H1 (cell line): Measurements from ENCODE around the gene CKAP2L. TPM values are rescaled to one million over a fixed set of nuclear protein-coding genes. Genes with fewer than 3 reads are reported as not detected.
A peak's percentile ranks its signal among the peaks of the same experiment; 100 is the strongest.

Experiments used
- CTCF ChIA-PET: fragments of 300-600 bp; sonication (Branson Sonifier 250); formaldehyde crosslinking; loops from one replicate; lab custom pipeline; 2021; ENCODE audit not compliant: partially characterized antibody; lab: Charles Lee
- POLR2A ChIA-PET: fragments of 300-600 bp; sonication (Branson Sonifier 250); formaldehyde crosslinking; loops from one replicate; lab custom pipeline; 2021; ENCODE audit warnings: inconsistent platforms; ENCODE audit not compliant: partially characterized antibody; lab: Charles Lee
- DNase-seq, 2 experiments: peaks; one replicate each; pipeline versions ENCODE4 v3.0.0 to v3.0.0-alpha.2; 2010 to 2022; ENCODE audit warnings: low spot score in 2 of 2, low read depth in 1 of 2, mixed read lengths in 1 of 2
- FAIRE-seq: peaks from 2 replicates; lab custom pipeline; 2011; peaks lifted over from hg19 to GRCh38; lab: Jason Lieb, UNC
- H2AFZ ChIP-seq: 2 replicates; pipeline ENCODE4 v1.8.1; 2012; ENCODE audit warnings: low read length, inconsistent platforms
- H2AK5ac ChIP-seq: 2 replicates; pipeline ENCODE4 v1.6.1; 2013; ENCODE audit warnings: low read depth, low read length
- H2BK120ac ChIP-seq: replicated peaks from 2 replicates; pipeline ENCODE3; 2013; ENCODE audit warnings: low read depth, low read length, inconsistent platforms
- H2BK12ac ChIP-seq: 2 replicates; pipeline ENCODE4 v1.6.1; 2013; ENCODE audit warnings: low read depth, low read length
- H2BK15ac ChIP-seq: 2 replicates; pipeline ENCODE4 v1.6.1; 2013; ENCODE audit warnings: low read length
- H2BK20ac ChIP-seq: 2 replicates; pipeline ENCODE4 v1.6.1; 2013; ENCODE audit warnings: low read length
- H2BK5ac ChIP-seq: 2 replicates; pipeline ENCODE4 v1.6.1; 2013; ENCODE audit warnings: low read depth, low read length
- H3K14ac ChIP-seq: 2 replicates; pipeline ENCODE4 v1.6.1; 2013; ENCODE audit warnings: inconsistent platforms; ENCODE audit not compliant: insufficient read length
- H3K18ac ChIP-seq: 2 replicates; pipeline ENCODE4 v1.6.1; 2013; ENCODE audit warnings: low read length; ENCODE audit errors: extremely low read depth
- H3K23ac ChIP-seq: 2 replicates; pipeline ENCODE4 v1.6.1; 2013; ENCODE audit warnings: inconsistent platforms; ENCODE audit not compliant: insufficient read length
- H3K23me2 ChIP-seq: 2 replicates; pipeline ENCODE4 v1.6.1; 2013; ENCODE audit warnings: low read depth, low read length
- H3K27ac ChIP-seq: 2 replicates; pipeline ENCODE4 v1.6.1; 2011; ENCODE audit warnings: low read depth, low read length, inconsistent platforms
- H3K27me3 ChIP-seq, 4 experiments: replicated peaks in 1 of 4; 1 replicate in 1 of 4; 2 replicates in 3 of 4; pipeline versions ENCODE4 v1.6.1 to v1.8.1; 2011 to 2013; ENCODE audit warnings: low read length in 3 of 4, mild to moderate bottlenecking in 3 of 4, inconsistent platforms in 2 of 4, mixed read lengths in 2 of 4, moderate library complexity in 1 of 4; ENCODE audit not compliant: control insufficient read depth in 3 of 4, insufficient read depth in 3 of 4; ENCODE audit errors: extremely low read depth in 1 of 4
- H3K36me3 ChIP-seq, 4 experiments: 2 replicates each; pipeline versions ENCODE4 v1.6.1 to v1.8.1; 2011 to 2013; ENCODE audit warnings: mild to moderate bottlenecking in 4 of 4, low read length in 3 of 4, moderate library complexity in 2 of 4, control low read depth in 1 of 4, inconsistent platforms in 1 of 4; ENCODE audit not compliant: insufficient read depth in 4 of 4, control insufficient read depth in 2 of 4
- H3K4ac ChIP-seq: replicated peaks from 2 replicates; pipeline ENCODE3; 2013; ENCODE audit warnings: low read length, low read depth, mixed read lengths, inconsistent platforms; ENCODE audit not compliant: insufficient read length
- H3K4me1 ChIP-seq, 4 experiments: replicated peaks in 1 of 4; 1 replicate in 1 of 4; 2 replicates in 3 of 4; pipeline versions ENCODE4 v1.6.1 to v1.8.1; 2011 to 2013; ENCODE audit warnings: low read length in 3 of 4, inconsistent platforms in 2 of 4, mixed read lengths in 1 of 4; ENCODE audit not compliant: insufficient read depth in 4 of 4, control insufficient read depth in 3 of 4
- H3K4me2 ChIP-seq, 2 experiments: 2 replicates each; pipeline versions ENCODE4 v1.6.1 to v1.8.1; 2011 to 2013; ENCODE audit warnings: low read depth in 2 of 2, low read length in 2 of 2, control low read depth in 1 of 2, inconsistent platforms in 1 of 2, mild to moderate bottlenecking in 1 of 2; ENCODE audit not compliant: insufficient read depth in 1 of 2
- H3K4me3 ChIP-seq, 4 experiments: fragments of 200-600, 300-600 bp in 1 of 4; sonication (generic), shearing (Covaris generic), sonication (Bioruptor Twin) in 1 of 4; 2 replicates each; pipeline versions ENCODE4 v1.5.1 to v1.8.1; 2011 to 2016; ENCODE audit warnings: low read length in 4 of 4, low read depth in 3 of 4, control low read depth in 2 of 4, inconsistent platforms in 2 of 4, mild to moderate bottlenecking in 2 of 4, mixed read lengths in 1 of 4, moderate library complexity in 1 of 4; ENCODE audit not compliant: insufficient read depth in 2 of 4; ENCODE audit errors: extremely low read depth in 1 of 4
- H3K56ac ChIP-seq: replicated peaks from 2 replicates; pipeline ENCODE3; 2013; ENCODE audit warnings: low read depth, mild to moderate bottlenecking, mixed read lengths, low read length, inconsistent platforms; ENCODE audit not compliant: insufficient read length
- H3K79me1 ChIP-seq: 2 replicates; pipeline ENCODE4 v1.6.1; 2013; ENCODE audit warnings: low read depth, low read length, control low read depth
- H3K79me2 ChIP-seq, 2 experiments: 2 replicates each; pipeline versions ENCODE4 v1.6.1 to v1.8.1; 2012 to 2013; ENCODE audit warnings: low read length in 2 of 2, mild to moderate bottlenecking in 2 of 2, inconsistent platforms in 1 of 2; ENCODE audit not compliant: insufficient read depth in 2 of 2, control insufficient read depth in 1 of 2
- H3K9ac ChIP-seq, 4 experiments: replicated peaks in 1 of 4; 1 replicate in 1 of 4; 2 replicates in 3 of 4; pipeline versions ENCODE4 v1.6.1 to v1.8.1; 2011 to 2013; ENCODE audit warnings: low read depth in 3 of 4, low read length in 3 of 4, control low read depth in 2 of 4, mild to moderate bottlenecking in 2 of 4, moderate library complexity in 2 of 4, inconsistent platforms in 1 of 4; ENCODE audit errors: extremely low read depth in 1 of 4
- H3K9me3 ChIP-seq, 2 experiments: 2 replicates each; pipeline versions ENCODE4 v1.6.1 to v1.8.1; 2012 to 2013; ENCODE audit warnings: mild to moderate bottlenecking in 2 of 2, moderate library complexity in 2 of 2, control low read depth in 1 of 2, inconsistent platforms in 1 of 2, low read depth in 1 of 2, low read length in 1 of 2, mixed read lengths in 1 of 2; ENCODE audit not compliant: insufficient read depth in 2 of 2
- H4K20me1 ChIP-seq, 2 experiments: replicated peaks in 1 of 2; 2 replicates each; pipeline versions ENCODE3 to v1.8.1; 2011 to 2013; ENCODE audit warnings: inconsistent platforms in 2 of 2, low read length in 2 of 2, mild to moderate bottlenecking in 1 of 2; ENCODE audit not compliant: insufficient read depth in 2 of 2, control insufficient read depth in 1 of 2
- H4K5ac ChIP-seq: 2 replicates; pipeline ENCODE4 v1.6.1; 2013; ENCODE audit warnings: low read length, low read depth, mixed read lengths, inconsistent platforms; ENCODE audit not compliant: insufficient read length
- H4K8ac ChIP-seq: 2 replicates; pipeline ENCODE4 v1.8.0; 2013; ENCODE audit warnings: mild to moderate bottlenecking, moderate library complexity, low read length, inconsistent platforms; ENCODE audit not compliant: insufficient read depth; ENCODE audit errors: extremely low read depth
- H4K91ac ChIP-seq: replicated peaks from 2 replicates; pipeline ENCODE3; 2013; ENCODE audit warnings: low read length, mixed read lengths, inconsistent platforms; ENCODE audit not compliant: insufficient read length
- BACH1 ChIP-seq: IDR thresholded peaks from 2 replicates; pipeline ENCODE4 v1.6.1; 2012; ENCODE audit warnings: low read length, improper control_type of control experiment
- CBX5 ChIP-seq: fragments of 300-800, 300-1000 bp; sonication (generic); IDR thresholded peaks from 2 replicates; pipeline ENCODE4 v1.7.1; 2016; ENCODE audit warnings: antibody characterized with exemption, low read length, low read depth
- HDAC2 ChIP-seq, 2 experiments: fragments of 300-600 bp in 1 of 2; sonication (generic) in 1 of 2; IDR thresholded peaks; 2 replicates each; pipeline ENCODE4 v1.6.1; 2011 to 2012; ENCODE audit warnings: low read depth in 2 of 2, low read length in 2 of 2, mild to moderate bottlenecking in 2 of 2, moderate library complexity in 2 of 2, borderline replicate concordance in 1 of 2, inconsistent platforms in 1 of 2
- HDAC6 ChIP-seq: IDR thresholded peaks from one replicate; pipeline ENCODE4 v1.7.1; 2012; ENCODE audit warnings: low read depth, mild to moderate bottlenecking, inconsistent platforms, low read length, moderate library complexity
- MAX ChIP-seq: IDR thresholded peaks from 2 replicates; pipeline ENCODE4 v1.6.1; 2012; ENCODE audit warnings: inconsistent platforms
- POLR2A ChIP-seq, 2 experiments: IDR thresholded peaks; 1 replicate in 1 of 2; 2 replicates in 1 of 2; pipeline ENCODE4 v1.6.1; 2011; ENCODE audit warnings: low read depth in 2 of 2, low read length in 2 of 2, mild to moderate bottlenecking in 2 of 2; ENCODE audit errors: control extremely low read depth in 1 of 2
- RNF2 ChIP-seq: fragments of 200-900, 300-1000 bp; sonication (generic); IDR thresholded peaks from 2 replicates; pipeline ENCODE4 v1.7.1; 2016; ENCODE audit warnings: borderline replicate concordance, low read depth, mild to moderate bottlenecking, antibody characterized with exemption, low read length; ENCODE audit not compliant: poor library complexity, severe bottlenecking; ENCODE audit errors: missing control alignments
- SAP30 ChIP-seq: fragments of 300-600 bp; sonication (generic); IDR thresholded peaks from 2 replicates; pipeline ENCODE4 v1.7.1; 2012; ENCODE audit warnings: low read length, moderate library complexity, mild to moderate bottlenecking, inconsistent platforms; ENCODE audit not compliant: insufficient read depth, insufficient replicate concordance
- SRF ChIP-seq: IDR thresholded peaks from 2 replicates; pipeline ENCODE4 v1.6.1; 2011; ENCODE audit warnings: mild to moderate bottlenecking, low read depth, low read length, moderate library complexity
- TBP ChIP-seq: IDR thresholded peaks from 2 replicates; pipeline ENCODE4 v1.6.1; 2011; ENCODE audit warnings: low read depth, low read length, improper control_type of control experiment
- TCF12 ChIP-seq: IDR thresholded peaks from 2 replicates; pipeline ENCODE4 v1.6.1; 2011; ENCODE audit warnings: low read depth, mild to moderate bottlenecking, low read length
- WGBS, 2 experiments: shearing (Covaris generic) in 1 of 2; methylation state at CpG; one replicate each; pipeline versions ENCODE4 v1.1.6 to v1.1.7; 2013 to 2015; ENCODE audit warnings: low lambda C conversion rate in 2 of 2, mixed read lengths in 2 of 2, inconsistent platforms in 1 of 2, low coverage in 1 of 2, missing lambda C conversion rate in 1 of 2; ENCODE audit not compliant: insufficient replicate concordance in 2 of 2, insufficient coverage in 1 of 2, insufficient read length in 1 of 2; ENCODE audit errors: extremely low coverage in 1 of 2, missing lambda C conversion rate in 1 of 2; 5-methylcytosine and 5-hydroxymethylcytosine counted together
- polyA plus RNA-seq, 7 experiments: library from polyadenylated mRNA; depleted of rRNA in 3 of 7; stranded (reverse) in 5 of 7; unstranded in 2 of 7; fragments of >200 nt in 5 of 7; fragments of 200-250 nt in 2 of 7; gene quantifications; 1 replicate in 5 of 7; 2 replicates in 1 of 7; 4 replicates in 1 of 7; pipeline versions ENCODE4 v1.2.1 to v1.2.3, GENCODE V29; 2011 to 2013; ENCODE audit warnings: missing spikeins in 2 of 7, mixed read lengths in 2 of 7
- total RNA-seq: library from RNA; stranded (reverse); fragmentation: NEBNext Ultra II Directional; extraction: Animal tissue kit (Norgen Biotek cat#: 25700); gene quantifications from 2 replicates; pipeline ENCODE4 v1.2.1, GENCODE V29; 2021
- TF ChIP-seq, protein P1 (sequence below): IDR thresholded peaks from 2 replicates; pipeline ENCODE4 v1.6.1; 2012; ENCODE audit warnings: inconsistent platforms

The CKAP2L gene
- total and polyA plus RNA-seq, 2 of the 8 experiments (the other 6 are each of a cell fraction or from before 2014, with no cell fraction given): 2.5 to 20.7 TPM

DNA sequence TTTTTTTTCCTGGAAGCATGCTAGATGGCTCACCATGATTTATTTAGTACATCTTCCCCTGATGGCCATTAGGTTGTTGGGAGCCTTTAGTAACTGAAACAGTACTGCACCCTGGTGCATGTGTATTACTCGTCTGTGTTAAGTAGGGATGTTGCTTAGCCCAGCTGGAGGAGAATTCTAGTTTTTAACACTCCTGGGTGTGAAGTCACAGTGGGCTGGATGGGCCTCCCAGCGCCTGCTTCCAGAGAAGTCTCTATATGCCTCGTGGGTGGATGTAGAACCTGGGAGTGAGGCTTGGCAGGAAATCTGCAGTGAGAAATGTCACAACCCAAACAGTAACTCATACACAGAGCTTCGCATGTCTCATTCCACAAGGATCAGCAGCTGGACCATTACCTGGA is 72.5 kb downstream of the CKAP2L start:
- 0 out of 2 replicates have a peak overlapping the region, but pooled peaks have one; percentile 18 for H2AFZ ChIP-seq
- no peak overlapping the region for H3K18ac ChIP-seq
- no peaks in the 10 kb centered on the region for H3K9me3 ChIP-seq
- CTCF ChIA-PET: interaction anchor here (1.0 to 4.9 kb wide), 11 partner anchors 10 to 193 kb away, joined by 3 to 37 read pairs (median 5); no protein-coding TSS in a partner anchor
- no peak overlapping the region for H3K14ac ChIP-seq
- no peaks in the 10 kb centered on the region for H3K27me3 ChIP-seq
- POLR2A ChIA-PET: interaction anchor here (1.0 to 1.3 kb wide), 2 partner anchors 26 to 45 kb away, joined by 3 to 4 read pairs; no protein-coding TSS in a partner anchor
- FAIRE-seq: no peak
- no peaks in the 10 kb centered on the region for H4K20me1 ChIP-seq
- H3K4ac ChIP-seq: no peak overlapping the region
- H3K4me3 ChIP-seq: no peak overlapping the region
- H3K4me2 ChIP-seq: no peak overlapping the region
- no peak overlapping the region for H2BK15ac ChIP-seq
- H4K8ac ChIP-seq: no peak overlapping the region; the same call in 1 of the 2 replicates
- no peak overlapping the region for H2BK120ac ChIP-seq
- no peaks in the 10 kb centered on the region for H3K79me2 ChIP-seq
- no peak overlapping the region for H3K23ac ChIP-seq
- WGBS, 2 experiments: 82% methylated on average over 4 of the region's 4 CpGs; no CpG with 5 or more reads in 1 of the 2 experiments
- no peak overlapping the region for H2AK5ac ChIP-seq
- H2BK12ac ChIP-seq: 0 out of 2 replicates have a peak overlapping the region, but pooled peaks have one; percentile 60
- no peaks in the 10 kb centered on the region for H3K36me3 ChIP-seq
- no peak overlapping the region for H3K9ac ChIP-seq
- H3K79me1 ChIP-seq: no peaks in the 10 kb centered on the region
- no peak overlapping the region for H4K5ac ChIP-seq
- no peak overlapping the region for H3K56ac ChIP-seq
- H2BK20ac ChIP-seq: peak overlapping the region; percentile 21; the same call in 1 of the 2 replicates
- H3K4me1 ChIP-seq: peaks cover 0 to 6% (median 3%) of the 10 kb centered on the region in 4 experiments; a peak in 4 of 7 replicates
- no peak overlapping the region for H4K91ac ChIP-seq
- no peaks in the 10 kb centered on the region for H3K23me2 ChIP-seq
- no peak overlapping the region for H3K27ac ChIP-seq
- no peak overlapping the region for H2BK5ac ChIP-seq
- DNase-seq: no peak
- no peak for TF ChIP-seq MAX
- TF ChIP-seq HDAC6: no peak
- TF ChIP-seq HDAC2 (IDR thresholded peaks at IDR 0.05; ENCODE audit: borderline replicate concordance in 1 of 2, low read depth in 2 of 2, low read length in 2 of 2): no peak
- TF ChIP-seq SRF: no peak
- TF ChIP-seq, protein P1, sequence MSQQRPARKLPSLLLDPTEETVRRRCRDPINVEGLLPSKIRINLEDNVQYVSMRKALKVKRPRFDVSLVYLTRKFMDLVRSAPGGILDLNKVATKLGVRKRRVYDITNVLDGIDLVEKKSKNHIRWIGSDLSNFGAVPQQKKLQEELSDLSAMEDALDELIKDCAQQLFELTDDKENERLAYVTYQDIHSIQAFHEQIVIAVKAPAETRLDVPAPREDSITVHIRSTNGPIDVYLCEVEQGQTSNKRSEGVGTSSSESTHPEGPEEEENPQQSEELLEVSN: no peak
- no peak for TF ChIP-seq POLR2A (IDR thresholded peaks at IDR 0.05; ENCODE audit: control extremely low read depth in 1 of 2, low read depth in 2 of 2, low read length in 2 of 2)
- TF ChIP-seq SAP30: no peak
- TF ChIP-seq RNF2: no peak
- TF ChIP-seq TCF12: no peak
- no peak for TF ChIP-seq CBX5
- no peak for TF ChIP-seq TBP
- TF ChIP-seq BACH1: no peak
